Measurements from ENCODE around the gene HOXC5. TPM values are rescaled to one million over a fixed set of nuclear protein-coding genes. Genes with fewer than 3 reads are reported as not detected.

The HOXC5 gene
- polyA plus RNA-seq, 3 donors = 0.14 to 2.0 (median 0.18) TPM

GRCh38 chr12:53994264-53995001 lies 38.4 kb upstream of the HOXC5 start:
- 4 to 10% (median 7%) methylated on average over 46 to 60 of the region's 60 CpGs for WGBS, 3 donors

GRCh38 chr12:53995002-53995377 lies 37.9 kb upstream of the HOXC5 start:
- WGBS, 3 donors = 5 to 7% (median 7%) methylated on average over 17 of the region's 17 CpGs
- no peak overlapping the region for H3K27ac ChIP-seq (ENCODE audit: low read depth, low read length)

More at GRCh38 chr12:53994264-53995001, 38.4 kb upstream of the HOXC5 start:
- no peak overlapping the region for H3K27ac ChIP-seq (ENCODE audit: low read depth, low read length)

GRCh38 chr12:53995378-53996239 lies 37.2 kb upstream of the HOXC5 start:
- no peak overlapping the region for H3K27ac ChIP-seq (ENCODE audit: low read depth, low read length)
- WGBS, 3 donors = 3 to 9% (median 5%) methylated on average over 48 of the region's 48 CpGs

GRCh38 chr12:53996240-53997203 lies 36.3 kb upstream of the HOXC5 start:
- H3K27ac ChIP-seq (ENCODE audit: low read depth, low read length) = no peak overlapping the region
- WGBS, 3 donors = 33 to 51% (median 36%) methylated on average over 28 to 29 of the region's 29 CpGs

- WGBS, 3 donors = 7 to 15% (median 13%) methylated on average over 35 of the region's 35 CpGs
- H3K27ac ChIP-seq (ENCODE audit: low read depth, low read length) = no peak overlapping the region
These were observed 35.4 kb upstream of the HOXC5 start for GRCh38 chr12:53997204-53998109.

- H3K27ac ChIP-seq (ENCODE audit: low read depth, low read length) = no peak overlapping the region
- WGBS, 3 donors = 9 to 19% (median 15%) methylated on average over 10 to 11 of the region's 11 CpGs
These were observed 34.5 kb upstream of the HOXC5 start for GRCh38 chr12:53998110-53998899.

- no peak overlapping the region for H3K27ac ChIP-seq (ENCODE audit: low read depth, low read length)
- WGBS, 3 donors = 10 to 14% (median 12%) methylated on average over 13 of the region's 13 CpGs
These were observed 34.0 kb upstream of the HOXC5 start for GRCh38 chr12:53998900-53999236.

- 2 to 4% (median 3%) methylated on average over 35 of the region's 35 CpGs for WGBS, 3 donors
- H3K27ac ChIP-seq (ENCODE audit: low read depth, low read length) = no peak overlapping the region
These were observed 33.2 kb upstream of the HOXC5 start for GRCh38 chr12:53999559-54000115.

- 2 to 5% (median 3%) methylated on average over 81 to 87 of the region's 87 CpGs for WGBS, 3 donors
- no peak within 1 kb of the TSS for H3K27ac ChIP-seq (ENCODE audit: low read depth, low read length)
These were observed 32.4 kb upstream of the HOXC5 start, which contains the start of gene HOXC9 for GRCh38 chr12:54000116-54001114. HOXC9 (plus strand) TSS chr12:54000161; CDS start chr12:54000189, 28 bp downstream.

- no peak overlapping the region for H3K27ac ChIP-seq (ENCODE audit: low read depth, low read length)
- 26 to 40% (median 30%) methylated on average over 8 of the region's 8 CpGs for WGBS, 3 donors
These were observed 31.3 kb upstream of the HOXC5 start for GRCh38 chr12:54001283-54002187.

GRCh38 chr12:54002278-54002914 lies 30.5 kb upstream of the HOXC5 start:
- WGBS, 3 donors = 14 to 34% (median 27%) methylated on average over 19 of the region's 19 CpGs

GRCh38 chr12:54002915-54003389 lies 29.9 kb upstream of the HOXC5 start:
- H3K27ac ChIP-seq (ENCODE audit: low read depth, low read length) = no peak overlapping the region
- 18 to 45% (median 38%) methylated on average over 19 of the region's 19 CpGs for WGBS, 3 donors

More at GRCh38 chr12:54002278-54002914, 30.5 kb upstream of the HOXC5 start:
- H3K27ac ChIP-seq (ENCODE audit: low read depth, low read length) = no peak overlapping the region

GRCh38 chr12:54003625-54004024 lies 29.2 kb upstream of the HOXC5 start:
- H3K27ac ChIP-seq (ENCODE audit: low read depth, low read length) = no peak overlapping the region
- WGBS, 3 donors = 29 to 55% (median 51%) methylated on average over 3 of the region's 3 CpGs
